HG03135 (cell line): ENCODE results near the gene RAB15.
"Not testable (repeated sequence)": the region's sequence is repeated elsewhere in the genome, so short reads cannot be mapped to it uniquely, and the experiment has no call there.

Source experiments
- ATAC-seq: cut with Tn5 transposase; IDR thresholded peaks from one replicate; pipeline ENCODE4 v1.9.1; 2021; ENCODE audit warnings: mild to moderate bottlenecking, moderate library complexity; ENCODE audit not compliant: unreplicated experiment

The RAB15 gene

GRCh38 chr14:64914237-64915028 is 57.7 kb downstream of the RAB15 start, which contains the start of gene CHURC1:
CHURC1 (plus strand) TSS chr14:64914455; CDS start chr14:64914496, 41 bp downstream.
- ATAC-seq, result peak; percentile 97

GRCh38 chr14:64913477-64913876 is 58.7 kb downstream of the RAB15 start:
- ATAC-seq, result not testable (repeated sequence)

GRCh38 chr14:64912261-64912660 is 59.9 kb downstream of the RAB15 start:
- no peak for ATAC-seq

- ATAC-seq, result no peak
Measured at GRCh38 chr14:64910847-64911495, 61.2 kb downstream of the RAB15 start.

- ATAC-seq, result no peak
Measured at GRCh38 chr14:64906022-64906421, 66.1 kb downstream of the RAB15 start.

GRCh38 chr14:64899958-64900357 is 72.2 kb downstream of the RAB15 start:
- ATAC-seq, result no peak
